Activated CD4-positive, CD25-positive, alpha-beta regulatory T cell treated with anti-CD3 and anti-CD28 coated beads, Interleukin-2, amount 50 U/mL, for 24 hours (primary cell): ENCODE measurements around the gene C7orf33.
A peak's percentile ranks its signal among the peaks of the same experiment; 100 is the strongest.
"Not testable (repeated sequence)": the region's sequence is repeated elsewhere in the genome, so short reads cannot be mapped to it uniquely, and the experiment has no call there.

Experiments used
- ATAC-seq, 2 donors: fragments of 150-1000 bp; cut with Tn5 transposase; one replicate each; pipeline ENCODE4 v1.10.0; 2021; ENCODE audit warnings: mild to moderate bottlenecking in 1 of 2, moderate library complexity in 1 of 2

Gene C7orf33

DNA sequence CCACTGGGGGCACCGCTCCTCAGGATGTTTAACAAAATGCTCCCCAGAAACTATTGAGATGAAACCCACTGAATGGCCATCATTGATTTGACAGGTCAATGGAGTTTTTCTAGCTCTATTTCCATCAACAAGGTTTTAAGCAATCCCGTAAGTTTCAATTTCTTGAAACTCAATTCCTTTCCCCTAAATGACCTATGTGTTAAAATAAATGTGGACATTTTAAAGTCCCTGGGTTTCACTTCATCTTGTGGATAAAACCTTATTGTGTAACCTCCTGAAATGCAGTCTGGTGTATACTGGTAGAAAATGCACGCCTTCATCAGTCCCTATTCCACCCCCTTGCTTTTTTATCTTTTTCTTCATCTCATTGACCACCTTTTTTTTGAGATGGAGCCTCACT lies 8.9 kb upstream of the C7orf33 start:
- ATAC-seq = no peak

- peak; percentile 42 to 69 for ATAC-seq
Observed at GRCh38 chr7:148584154-148584827, 6.3 kb upstream of the C7orf33 start.

GRCh38 chr7:148585399-148585798 lies 5.2 kb upstream of the C7orf33 start:
- ATAC-seq = no peak

GRCh38 chr7:148587076-148587475 lies 3.5 kb upstream of the C7orf33 start:
- ATAC-seq = no peak

DNA sequence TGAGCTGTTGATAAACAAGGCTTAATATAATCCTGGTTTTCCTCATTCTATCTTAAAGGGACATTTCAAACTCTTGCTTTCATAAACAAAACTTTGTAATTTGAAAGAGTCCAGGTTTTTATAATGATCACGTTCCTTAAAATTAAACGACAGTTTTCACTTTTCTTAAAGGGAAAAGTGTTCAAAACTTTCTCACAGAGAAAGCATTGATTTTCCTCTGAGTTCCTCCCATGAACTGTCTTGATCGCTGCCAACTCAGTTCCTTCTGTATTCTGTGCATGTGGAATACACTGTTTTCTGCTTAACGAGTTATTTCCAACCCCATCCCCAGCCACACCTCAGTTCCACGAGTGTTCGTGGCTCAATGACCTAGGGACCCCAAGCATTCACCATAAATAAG lies 2.4 kb upstream of the C7orf33 start:
- ATAC-seq = no peak

DNA sequence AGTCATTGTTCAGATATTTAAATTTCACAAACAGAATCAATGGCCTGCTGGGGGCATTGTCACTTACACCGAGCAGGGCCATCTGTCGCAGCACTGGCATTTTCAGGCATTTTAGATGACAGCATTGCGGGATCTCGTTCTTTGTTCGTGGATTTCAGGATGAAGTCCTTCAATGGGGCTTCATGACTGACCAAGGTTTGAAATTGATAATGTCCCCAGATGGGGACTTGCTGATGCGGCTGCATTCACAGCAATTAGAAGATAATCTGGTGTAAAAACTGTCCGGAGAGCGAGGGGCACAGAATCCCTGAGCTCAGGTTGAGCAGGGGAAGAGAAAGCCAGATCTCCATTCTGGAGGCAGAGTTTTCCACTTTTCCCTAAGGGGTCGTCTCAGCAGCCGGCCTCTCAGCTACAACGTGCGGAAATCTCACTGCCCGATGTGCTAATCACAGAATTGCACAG lies 1.9 kb upstream of the C7orf33 start:
- ATAC-seq = no peak

GRCh38 chr7:148589640-148590039 lies 926 bp upstream of the C7orf33 start:
- ATAC-seq = no peak

DNA sequence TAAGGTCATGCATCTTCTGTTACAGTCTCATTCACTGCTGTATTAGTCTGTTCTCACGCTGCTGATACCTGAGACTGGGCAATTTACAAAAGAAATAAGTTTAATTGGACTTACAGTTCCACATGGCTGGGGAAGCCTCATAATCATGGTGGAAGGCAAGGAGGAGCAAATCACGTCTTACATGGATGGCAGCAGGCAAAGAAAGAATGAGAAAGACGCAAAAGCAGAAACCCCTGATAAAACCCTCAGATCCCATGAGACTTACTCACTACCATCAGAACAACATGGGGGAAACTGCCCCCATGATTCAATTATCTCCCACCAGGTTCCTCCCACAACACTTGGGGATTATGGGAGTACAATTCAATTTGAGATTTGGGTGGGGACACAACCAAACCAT lies 5.8 kb downstream of the C7orf33 start:
- not testable (repeated sequence) for ATAC-seq

DNA sequence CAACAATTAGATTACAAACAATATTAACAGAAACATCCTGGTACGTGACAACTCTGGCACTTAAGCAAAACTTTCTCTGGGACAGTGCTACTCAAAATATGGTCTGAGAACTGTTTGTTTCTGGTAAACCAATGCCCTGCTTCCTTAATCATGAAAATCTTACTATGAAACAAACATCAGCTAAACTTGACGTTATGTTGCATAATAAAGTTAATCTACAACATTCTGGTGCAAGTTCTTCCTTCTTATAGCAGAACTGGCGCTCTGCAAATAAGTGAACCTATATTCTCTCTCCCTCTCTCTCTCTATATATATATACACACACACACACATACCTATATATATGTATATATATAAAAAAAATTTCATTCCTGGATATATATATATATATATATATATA lies 7.8 kb downstream of the C7orf33 start:
- no peak for ATAC-seq

GRCh38 chr7:148605350-148605749 lies 14.8 kb downstream of the C7orf33 start:
- no peak for ATAC-seq

DNA sequence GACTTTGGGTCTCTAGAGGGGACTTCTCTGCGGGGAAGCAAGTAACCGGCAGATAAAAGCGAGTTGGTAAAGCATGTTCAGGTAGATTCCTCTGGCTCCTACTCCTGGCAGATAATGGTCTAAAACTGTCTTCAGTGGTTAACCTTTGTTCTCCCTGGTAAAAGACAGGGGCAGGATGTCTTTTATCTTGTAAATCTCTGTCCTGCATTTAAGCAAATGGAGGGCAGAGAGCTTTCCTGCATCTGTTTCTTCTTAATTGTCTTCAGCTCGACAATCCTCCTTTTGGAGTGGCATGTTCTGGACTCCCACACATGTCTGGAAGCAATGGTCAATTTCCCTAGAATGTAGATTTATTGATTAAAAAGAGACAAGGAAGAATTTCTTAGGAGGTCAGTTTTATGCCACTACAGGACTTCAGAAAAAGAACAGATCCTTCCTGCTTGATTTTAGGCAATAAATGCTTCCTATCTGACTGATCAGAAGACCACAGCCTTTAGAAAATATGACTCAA lies 16.6 kb downstream of the C7orf33 start:
- no peak for ATAC-seq

GRCh38 chr7:148609045-148609725 lies 18.6 kb downstream of the C7orf33 start:
- ATAC-seq = no peak

- no peak for ATAC-seq
Observed at GRCh38 chr7:148611692-148612091, 21.1 kb downstream of the C7orf33 start.

GRCh38 chr7:148615085-148615730 lies 24.6 kb downstream of the C7orf33 start:
- ATAC-seq = no peak

DNA sequence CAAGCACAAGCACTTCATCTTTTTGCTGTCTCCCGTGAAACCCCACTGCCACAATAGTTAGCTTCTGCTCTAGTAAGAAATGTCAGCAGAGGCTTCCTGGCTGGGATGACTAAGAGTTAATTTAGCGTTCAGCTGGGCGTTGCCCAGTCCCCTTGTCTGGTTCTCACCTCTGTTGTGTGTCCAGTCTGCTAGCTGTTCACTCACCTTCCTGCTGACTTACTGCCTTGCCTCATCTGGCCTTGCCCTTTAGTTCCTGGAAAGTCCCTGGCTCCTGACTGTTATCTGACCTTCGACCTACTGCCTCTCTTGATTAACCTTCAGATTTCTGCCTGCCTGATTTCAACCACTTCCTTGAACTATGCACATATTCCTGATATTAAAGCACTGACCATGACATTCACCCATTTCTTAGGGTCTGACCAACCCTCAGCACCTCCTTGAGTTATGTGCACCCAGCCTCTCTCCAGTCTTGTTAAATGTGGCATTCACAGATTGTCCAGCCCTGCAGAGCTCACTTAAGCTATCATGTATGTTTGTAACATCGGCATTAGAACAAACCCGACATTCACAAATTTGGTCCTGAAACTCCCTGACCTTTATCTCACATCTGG lies 30.3 kb downstream of the C7orf33 start:
- peak; percentile 44 to 45 for ATAC-seq

GRCh38 chr7:148621563-148621962 lies 31.0 kb downstream of the C7orf33 start:
- no peak for ATAC-seq

DNA sequence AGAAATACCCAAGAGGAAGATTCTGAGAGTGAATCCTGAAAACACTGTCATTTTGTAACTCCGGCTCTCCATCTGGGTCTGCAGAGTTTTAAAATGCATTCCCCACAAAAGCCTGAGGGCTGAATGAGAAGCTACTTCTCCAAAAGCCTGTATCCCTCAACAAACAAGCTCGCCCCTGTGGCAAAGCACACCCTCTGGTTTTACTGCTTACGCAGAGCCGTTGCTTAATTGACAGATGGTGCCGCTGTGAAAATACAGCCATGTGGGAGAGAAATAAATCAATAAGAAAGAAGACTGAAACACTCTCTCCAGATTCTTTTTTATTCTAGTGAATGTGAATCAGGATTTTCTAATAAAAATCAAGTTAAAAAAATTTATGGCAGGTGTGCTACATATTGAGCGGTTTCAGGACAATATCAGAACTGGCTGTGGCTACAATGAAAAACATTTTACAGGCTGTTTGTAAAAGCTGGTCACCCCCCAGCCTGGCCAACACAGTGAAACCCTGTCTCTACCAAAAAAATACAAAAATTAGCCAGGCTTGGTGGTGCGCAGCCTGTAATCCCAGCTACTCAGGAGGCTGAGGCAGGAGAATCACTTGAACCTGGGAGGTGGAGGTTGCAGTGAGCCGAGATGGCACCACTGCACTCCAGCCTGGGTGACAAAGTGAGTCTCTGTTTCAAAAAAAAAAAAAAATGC lies 32.5 kb downstream of the C7orf33 start:
- ATAC-seq = no peak

- ATAC-seq = no peak
Observed at GRCh38 chr7:148623586-148624282, 33.2 kb downstream of the C7orf33 start.

- no peak for ATAC-seq
Observed at GRCh38 chr7:148624735-148625134, 34.2 kb downstream of the C7orf33 start.

DNA sequence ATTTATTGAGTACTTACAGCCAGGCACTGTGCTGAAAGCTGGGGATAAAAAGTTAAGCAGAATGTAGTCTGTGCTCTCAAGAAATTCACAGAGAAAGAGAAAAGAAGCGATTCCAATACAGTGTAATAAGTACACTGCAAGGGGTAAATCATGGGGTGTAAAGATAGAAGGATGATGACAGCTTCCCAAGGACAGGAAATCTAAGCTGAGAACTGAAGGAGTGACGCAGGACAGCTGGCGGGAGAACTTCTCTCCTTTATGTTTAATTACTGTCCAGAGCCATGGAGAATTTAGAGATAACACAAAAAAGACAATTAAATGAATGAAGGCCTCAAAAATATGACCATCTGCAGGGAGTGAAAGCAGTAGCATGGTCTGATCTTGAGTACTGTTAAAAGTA lies 34.8 kb downstream of the C7orf33 start:
- no peak for ATAC-seq

GRCh38 chr7:148626828-148627227 lies 36.3 kb downstream of the C7orf33 start:
- ATAC-seq = no peak

GRCh38 chr7:148628011-148628410 lies 37.4 kb downstream of the C7orf33 start:
- peak in 1 of 2 donors; percentile 39 for ATAC-seq
